Limb (tissue), 2 donors: ENCODE data around the gene TMEM42.
A peak's percentile ranks its signal among the peaks of the same experiment; 100 is the strongest.

Source experiments
- DNase-seq, 2 donors: peaks; one replicate each; pipeline ENCODE4 v3.0.0-alpha.2; 2016; ENCODE audit errors: extremely low spot score in 2 of 2

TMEM42 gene

DNA sequence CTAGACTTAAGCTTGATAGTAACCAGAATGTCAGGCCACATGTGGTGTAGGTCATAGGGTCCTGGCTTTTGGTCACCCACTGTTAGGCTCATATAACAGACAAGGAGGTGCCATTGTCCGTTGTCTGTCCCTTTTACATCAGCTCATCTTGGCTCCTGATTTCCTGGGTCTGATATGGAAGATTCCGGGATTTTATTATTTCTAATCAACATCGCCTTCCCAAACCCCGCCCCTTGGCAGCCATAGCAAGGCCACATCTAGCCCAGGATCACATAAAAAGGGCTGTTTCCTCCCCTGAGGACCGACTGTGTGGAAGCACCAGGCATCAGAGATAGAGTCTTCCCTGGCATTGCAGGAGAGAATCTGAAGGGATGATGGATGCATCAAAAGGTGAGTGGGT, 12.6 kb downstream of the TMEM42 start, which contains the start of gene TGM4:
TGM4 (plus strand) TSS at position 301 of the 400 bp plus-strand sequence; CDS start at position 372, 71 bp downstream.
- DNase-seq = no peak

DNA sequence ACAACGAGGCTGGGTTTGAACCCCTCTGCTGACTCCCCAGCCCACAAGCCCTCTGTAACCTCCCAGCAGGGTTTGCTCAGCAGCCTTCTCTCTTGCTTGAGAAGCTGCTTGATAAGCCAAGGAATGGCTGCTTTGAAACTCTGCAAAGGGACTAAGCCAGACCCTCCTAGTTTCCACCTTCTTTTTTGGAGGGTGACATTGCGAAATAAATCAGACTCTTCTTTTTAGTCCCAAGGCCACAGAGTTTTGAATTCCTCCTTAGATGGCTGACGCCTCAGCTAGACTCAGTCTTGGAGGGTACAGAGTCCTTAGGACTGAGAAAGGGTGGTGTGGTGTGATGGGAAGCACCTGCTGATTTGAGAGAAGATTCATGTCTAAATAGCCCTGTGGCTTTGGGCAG, 13.9 kb downstream of the TMEM42 start:
- no peak for DNase-seq

DNA sequence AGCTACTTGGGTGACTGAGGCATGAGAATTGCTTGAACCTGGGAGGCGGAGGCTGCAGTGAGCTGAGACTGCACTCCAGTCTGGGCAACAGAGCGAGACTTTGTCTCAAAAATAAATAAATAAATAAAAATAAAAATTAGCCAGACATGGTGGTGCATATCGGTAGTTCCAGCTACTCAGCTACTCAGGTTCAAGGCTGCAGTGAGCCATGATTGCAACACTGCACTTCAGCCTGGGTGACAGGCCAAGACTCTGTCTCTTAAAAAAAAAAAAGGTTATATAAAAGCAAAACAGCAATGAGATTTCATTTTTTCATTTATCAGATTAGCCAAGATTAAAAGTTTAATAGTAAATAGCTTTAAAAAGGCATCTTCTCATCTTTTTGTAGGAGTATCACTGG, 15.6 kb downstream of the TMEM42 start:
- no peak for DNase-seq

DNA sequence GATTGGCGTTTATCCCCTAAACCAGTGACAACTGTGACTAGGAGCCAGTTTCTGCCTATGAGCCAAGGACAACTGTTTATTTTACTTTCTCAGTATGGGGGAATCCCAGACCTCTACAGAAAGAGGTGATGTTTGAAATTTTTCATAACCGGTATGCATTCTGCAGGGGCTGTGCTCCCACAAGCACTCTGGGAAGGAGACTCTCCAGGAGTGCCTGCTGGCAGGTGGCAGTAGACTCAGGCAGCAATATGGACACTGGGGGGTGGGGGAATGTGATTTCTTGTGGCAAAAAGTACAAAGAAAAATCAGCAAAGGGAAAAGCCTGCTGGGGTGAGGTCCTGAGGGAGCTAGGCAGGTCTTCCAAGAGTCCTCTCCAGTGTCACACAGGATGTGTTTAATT, 18.6 kb downstream of the TMEM42 start:
- no peak for DNase-seq

DNA sequence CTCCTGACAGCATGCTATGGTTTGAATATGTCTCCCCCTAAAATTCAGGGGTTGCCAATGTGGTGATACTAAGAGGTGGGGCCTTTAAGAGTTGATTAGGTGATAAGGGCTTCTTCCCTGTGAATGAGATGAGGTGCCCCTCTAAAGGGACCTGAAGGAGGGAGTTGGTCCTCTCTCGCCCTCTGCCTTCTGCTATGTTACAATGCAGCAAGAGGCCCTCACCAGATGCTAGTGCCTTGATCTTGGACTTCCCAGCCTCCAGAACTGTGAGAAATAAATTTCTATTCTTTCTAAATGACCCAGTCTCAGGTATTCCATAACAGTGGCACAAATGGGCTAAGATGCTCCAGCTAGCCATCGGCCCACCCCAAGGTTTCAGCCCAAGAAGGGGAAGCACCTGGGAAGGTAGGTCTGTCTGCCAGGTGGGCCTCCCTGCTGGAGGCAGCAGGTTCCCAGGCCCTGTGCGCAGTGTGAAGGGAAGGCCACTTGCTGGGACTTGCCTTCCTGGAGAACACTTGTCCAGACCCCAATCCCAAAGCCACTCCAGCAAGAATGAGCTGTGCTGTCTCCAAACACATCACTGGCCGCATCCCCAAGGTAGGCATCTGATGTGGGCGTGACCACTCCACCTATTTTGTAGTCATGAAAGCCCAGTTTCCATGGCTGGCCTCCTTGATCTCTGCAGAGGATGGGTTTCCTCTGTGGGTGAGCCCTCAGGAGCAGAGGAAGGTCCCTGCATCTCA, 21.7 kb downstream of the TMEM42 start:
- DNase-seq = no peak

DNA sequence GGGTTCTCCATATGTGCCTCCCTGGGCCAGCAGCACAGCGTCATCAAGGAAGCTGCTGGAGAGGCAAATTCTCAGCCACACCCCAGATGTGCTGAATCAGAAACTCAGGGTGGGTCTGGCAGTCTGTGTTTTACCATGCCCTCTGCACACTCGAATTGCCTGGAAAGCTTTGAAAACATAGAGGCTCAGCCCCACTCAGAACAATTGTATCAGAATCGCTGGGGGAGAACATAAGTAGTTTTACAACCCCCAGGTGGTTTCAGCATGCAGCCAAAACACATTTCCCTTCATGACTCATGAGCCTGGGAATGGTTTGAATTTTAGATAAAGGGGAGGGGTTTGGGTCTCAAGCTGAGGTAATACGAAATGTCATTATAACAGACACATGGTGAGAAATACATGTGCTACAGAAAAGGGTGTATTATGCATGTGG, 22.3 kb downstream of the TMEM42 start:
- DNase-seq = peak; percentile 44 to 61

DNA sequence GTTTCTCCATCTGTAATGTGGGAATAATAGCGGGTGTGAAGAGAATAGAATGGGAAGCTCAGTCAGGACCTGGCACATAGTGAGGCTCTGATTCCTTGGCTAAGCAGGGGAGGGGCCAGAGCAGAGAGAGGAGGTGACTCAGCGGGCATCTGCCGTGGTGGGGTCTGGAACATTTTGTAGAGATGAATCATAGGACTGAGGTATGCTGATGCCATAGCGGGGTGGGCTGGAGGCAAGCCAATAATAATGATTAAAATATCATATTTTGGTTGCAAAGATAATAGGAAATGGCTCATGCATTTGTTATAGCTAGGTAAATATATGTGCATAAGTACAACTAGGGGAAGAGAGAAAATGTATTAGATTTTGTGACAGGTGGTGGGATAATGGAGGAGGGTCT, 23.9 kb downstream of the TMEM42 start:
- DNase-seq = no peak

DNA sequence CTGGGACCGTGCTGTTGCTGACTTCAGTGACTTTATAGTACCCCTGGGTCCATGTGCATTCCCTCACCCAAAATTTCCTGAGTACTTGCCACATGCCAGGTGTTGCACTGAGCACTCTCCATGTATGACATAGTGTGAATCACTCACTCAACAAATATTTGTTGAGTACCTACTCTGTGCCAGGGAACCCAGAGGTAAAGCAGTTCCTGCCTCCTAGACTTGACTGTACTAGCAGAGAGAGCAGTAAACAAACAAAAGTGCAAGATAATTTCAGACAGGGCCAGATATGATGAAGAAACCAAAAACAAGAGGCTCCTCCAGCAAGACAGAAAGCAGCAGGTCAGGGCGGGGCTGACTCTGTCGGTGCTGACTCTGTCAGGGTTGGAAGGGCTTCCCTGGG, 24.8 kb downstream of the TMEM42 start:
- DNase-seq = no peak

DNA sequence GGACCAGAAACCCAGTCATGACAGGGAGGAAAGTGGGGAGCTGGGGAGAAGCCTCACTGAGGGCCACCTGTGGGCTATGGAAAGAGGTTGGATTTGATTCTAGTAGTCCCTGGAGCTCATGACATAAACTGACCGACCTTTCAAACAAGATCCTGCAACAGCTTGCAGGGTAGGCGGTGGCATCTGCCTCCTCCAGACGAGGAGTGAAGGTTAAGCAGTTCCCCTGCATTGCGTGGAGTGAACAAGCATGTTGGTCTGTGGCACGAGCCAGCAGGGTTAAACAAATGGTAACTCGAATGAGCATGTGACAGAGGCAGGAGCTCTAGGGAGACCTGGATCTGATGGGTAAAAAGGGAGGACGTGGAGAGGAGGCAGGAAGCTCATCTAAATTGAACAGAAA, 25.4 kb downstream of the TMEM42 start:
- DNase-seq = no peak

DNA sequence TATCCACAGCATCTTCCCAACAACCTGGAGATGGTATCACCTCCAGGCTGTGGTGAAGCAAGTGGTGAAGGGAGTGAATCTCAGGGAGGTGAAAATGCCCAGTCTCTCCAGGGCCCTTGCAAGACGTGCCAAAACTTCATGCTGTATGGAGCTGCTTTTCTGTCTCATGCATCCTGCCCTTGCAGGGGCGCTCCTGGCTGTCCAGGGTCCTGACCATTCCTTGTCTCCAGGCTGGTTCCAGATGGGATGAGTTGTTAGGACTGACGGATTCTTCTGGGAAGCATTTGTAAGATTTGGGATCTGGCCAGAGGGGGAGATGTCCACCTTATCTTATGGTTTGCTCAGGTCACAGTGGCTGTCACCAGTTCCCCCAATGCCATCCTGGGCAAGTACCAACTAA, 28.5 kb downstream of the TMEM42 start:
- DNase-seq = no peak

DNA sequence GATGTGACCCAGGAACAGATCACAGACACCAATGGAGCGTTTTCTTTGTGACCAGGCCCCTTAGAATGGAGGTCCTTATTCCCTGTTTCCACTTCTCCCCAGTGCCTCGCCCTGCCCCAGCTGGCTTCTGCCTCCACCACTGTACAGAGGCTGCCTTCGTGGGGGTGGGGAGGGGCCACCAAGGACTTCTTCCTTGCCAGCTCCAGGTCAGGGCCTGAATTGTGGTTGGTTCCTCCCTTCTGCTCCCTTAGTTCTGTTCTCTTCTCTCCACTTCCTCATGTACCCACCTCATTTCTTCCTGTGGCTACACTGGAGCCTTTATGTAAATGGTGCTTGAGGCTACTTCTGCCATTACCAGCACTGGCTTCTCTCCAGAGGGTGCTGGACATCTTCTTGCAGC, 29.1 kb downstream of the TMEM42 start:
- no peak for DNase-seq

DNA sequence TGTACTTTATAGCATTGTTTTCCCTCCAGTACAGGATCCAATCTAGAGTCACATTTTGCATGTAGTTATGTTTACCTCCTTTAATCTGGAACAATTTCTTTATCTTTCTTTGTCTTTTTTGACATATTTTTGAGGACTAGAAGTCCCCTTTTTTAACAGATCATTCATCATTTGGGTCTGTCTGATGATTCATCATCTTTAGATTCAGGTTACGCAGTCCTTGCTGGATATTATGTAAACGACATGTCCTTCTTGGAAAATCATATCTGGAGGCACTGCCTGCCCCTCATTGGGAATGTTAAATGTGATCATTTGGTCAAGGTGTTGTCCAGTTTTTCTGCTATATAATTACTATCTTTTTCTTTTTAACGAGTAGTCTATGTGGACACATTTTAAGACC, 31.0 kb downstream of the TMEM42 start:
- no peak for DNase-seq

DNA sequence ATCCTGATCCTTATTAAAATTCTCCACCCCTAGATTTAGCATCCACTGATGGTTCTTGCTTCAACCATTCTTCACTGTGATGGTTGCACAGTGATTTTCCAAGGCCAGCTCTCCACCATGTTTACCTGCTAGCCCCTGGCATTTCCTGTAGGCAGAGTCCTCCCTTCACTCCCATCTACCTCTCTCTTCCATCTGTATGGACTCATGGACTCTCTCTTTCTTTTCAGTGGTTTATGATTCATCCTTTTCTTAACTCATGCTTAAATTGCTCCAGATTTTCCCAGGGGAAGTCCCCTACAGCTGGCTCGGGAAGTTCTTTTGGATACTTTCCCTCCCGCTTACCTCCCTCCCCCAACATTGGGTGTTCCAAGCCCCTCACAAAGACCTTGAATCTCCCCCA, 31.4 kb downstream of the TMEM42 start:
- DNase-seq = no peak

DNA sequence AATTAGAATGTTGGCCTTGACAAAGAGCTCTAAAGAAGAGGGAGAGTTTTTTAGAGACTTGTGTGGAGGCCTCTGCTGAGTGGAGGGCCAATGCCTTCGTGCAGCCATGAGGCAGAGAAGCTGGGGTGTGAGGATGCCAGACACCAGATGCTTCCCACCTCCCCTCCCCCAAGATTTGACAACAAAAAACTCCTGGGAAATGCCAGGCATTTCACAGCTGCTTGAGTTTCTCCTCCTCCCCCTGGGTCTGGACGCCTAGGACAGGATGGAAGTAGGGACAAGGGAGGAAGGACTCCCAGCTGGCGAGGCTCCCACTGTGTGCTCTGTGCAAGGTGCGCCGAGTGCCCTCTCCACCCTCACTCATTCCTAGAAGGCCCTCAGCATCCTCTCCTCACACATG, 32.8 kb downstream of the TMEM42 start:
- no peak for DNase-seq

DNA sequence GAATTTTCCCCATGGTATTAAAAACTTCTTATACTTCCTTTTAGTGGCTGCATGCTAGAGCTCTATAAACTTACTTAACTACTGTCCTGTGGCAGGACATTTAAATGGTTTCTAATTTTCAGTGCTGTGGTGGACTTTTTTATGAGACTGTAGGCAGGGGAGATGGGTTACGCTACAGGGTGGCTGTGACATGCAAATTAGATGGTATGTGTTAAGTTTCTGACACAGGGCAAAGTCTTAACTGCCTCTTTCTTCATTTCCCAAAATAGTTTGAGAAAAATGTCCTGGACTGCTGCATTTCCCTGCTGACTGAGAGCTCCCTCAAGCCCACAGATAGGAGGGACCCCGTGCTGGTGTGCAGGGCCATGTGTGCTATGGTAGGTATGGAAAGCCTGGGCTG, 34.7 kb downstream of the TMEM42 start:
- DNase-seq = no peak

DNA sequence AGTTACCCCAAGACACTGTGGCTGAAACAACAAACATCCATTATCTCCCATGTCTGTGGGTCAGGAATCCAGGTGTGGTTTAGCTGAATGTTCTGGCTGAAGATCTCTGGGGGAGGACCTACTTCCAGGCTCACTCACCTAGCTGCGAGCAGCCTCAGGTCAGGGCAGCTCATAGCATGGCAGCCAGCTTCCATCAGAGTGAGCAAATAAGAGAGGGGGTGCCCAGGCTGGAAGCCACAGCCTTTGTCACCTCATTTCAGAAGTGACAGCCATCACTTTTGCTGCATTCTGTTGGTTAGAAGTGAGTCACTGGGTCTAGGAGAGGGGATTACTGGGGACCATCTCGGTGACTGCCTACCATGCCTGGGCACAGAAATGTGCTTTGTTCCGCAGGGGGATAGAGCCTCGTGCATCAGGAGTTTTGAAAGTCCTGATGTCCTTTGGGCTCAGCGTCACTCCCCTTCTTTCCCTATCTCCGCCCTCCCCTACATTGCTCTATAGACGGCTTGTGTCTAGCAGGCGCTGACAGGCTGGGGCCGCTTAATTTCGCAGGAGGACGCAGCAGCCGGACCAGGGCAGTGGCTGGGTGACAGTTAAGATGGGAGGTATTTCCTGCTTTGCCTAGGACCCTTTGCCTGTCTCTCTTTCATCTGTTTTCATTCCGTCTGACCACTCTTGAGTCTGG, 38.1 kb downstream of the TMEM42 start:
- no peak for DNase-seq

DNA sequence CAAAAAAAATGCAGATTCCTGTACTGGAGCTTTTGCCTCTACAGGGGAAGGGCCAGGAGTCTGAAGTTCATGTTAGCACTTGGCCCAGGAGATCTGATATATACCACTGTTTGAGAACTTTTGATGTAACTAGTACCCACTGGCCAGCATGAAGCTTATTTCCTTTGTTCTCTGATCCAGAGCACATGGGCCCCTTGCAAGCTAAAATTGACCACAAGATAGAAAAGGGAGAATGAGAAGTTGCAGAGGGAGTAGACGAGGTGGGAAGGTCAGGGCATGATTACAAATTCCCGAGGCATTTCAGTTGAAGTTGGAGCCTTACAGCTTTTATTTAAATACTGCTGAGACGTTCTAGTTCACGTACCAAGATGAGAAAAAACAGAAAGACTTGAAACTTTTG, 40.9 kb downstream of the TMEM42 start:
- DNase-seq = no peak

DNA sequence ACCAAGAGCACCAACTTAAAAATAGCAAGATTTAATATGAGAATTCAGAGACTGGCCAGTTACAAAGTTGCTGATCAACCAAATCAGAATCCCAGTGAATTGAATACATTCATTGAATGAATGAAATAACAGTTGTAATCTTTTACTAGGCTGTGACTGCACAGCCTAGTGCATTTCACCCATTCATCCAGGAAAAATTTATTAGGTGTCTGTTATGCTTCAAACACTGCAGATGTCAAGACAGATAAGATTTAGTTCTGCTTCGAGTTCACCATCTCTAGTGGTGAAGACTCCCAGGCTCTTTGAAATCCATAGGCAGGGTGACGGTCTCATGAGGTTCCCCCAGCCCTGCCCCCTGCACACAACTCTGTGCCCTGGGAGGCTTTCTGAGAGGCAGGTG, 41.6 kb downstream of the TMEM42 start:
- no peak for DNase-seq

DNA sequence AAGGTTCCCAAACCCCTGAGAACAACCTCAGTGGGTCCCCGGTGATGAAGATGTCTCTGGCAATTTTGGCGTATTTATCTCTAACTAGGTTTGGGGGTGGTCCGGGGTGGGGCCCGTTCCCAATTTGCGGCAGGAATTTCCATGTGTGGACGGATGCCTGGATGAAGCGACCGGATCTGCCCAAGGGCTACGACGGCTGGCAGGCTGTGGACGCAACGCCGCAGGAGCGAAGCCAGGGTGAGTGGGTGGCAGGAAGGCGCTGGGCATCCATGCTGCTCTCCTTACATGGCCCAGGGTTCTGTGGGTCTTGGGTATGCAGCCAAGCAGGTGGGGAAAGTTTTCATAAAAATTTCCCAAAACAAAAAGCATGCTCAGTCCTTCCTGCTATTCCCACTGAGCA, 42.0 kb downstream of the TMEM42 start:
- no peak for DNase-seq

DNA sequence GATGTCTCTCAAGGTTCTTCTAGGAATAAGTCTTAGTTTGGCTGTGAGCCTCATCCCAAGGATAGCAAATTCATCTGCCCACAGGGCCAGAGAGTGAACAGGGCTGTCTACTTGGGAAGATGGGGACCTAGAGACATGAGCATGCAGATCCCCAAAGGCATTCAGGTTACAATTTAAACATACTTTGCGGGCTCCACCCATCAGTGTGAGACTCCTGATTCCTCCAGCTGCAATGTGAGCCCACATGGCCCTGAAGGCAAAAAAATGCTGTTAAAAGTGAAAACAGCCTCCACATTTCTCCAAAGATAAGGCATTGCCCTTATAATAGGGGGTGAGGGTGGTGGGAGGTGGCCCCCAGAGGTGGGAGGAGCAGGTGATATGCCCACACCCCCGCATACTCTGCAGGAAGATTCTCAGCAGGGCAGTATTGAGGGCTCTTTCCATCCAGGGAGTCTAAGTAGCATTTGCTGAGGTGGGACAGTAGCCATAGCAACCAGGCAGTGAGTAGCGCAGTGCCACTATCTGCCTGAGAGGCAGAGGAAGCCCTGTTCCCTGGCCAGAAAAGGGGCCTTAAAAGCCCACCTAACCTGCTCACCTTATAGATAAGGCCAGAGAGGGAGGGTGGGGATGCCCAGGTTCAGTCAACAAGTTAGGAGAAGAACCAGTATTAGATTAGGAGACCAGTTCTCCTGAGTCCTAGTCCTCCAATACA, 43.9 kb downstream of the TMEM42 start:
- no peak for DNase-seq

DNA sequence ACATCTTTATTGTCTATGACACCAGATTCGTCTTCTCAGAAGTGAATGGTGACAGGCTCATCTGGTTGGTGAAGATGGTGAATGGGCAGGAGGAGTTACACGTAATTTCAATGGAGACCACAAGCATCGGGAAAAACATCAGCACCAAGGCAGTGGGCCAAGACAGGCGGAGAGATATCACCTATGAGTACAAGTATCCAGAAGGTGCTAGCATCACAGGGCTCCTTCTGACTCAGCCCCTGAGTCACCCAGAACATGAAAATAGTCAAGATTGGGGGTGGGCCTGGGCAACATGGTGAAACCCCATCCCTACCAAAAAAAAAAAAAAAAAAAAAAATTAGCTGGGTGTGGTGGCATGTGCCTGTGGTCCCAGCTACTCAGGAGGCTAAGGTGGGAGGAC, 45.3 kb downstream of the TMEM42 start:
- DNase-seq = no peak

DNA sequence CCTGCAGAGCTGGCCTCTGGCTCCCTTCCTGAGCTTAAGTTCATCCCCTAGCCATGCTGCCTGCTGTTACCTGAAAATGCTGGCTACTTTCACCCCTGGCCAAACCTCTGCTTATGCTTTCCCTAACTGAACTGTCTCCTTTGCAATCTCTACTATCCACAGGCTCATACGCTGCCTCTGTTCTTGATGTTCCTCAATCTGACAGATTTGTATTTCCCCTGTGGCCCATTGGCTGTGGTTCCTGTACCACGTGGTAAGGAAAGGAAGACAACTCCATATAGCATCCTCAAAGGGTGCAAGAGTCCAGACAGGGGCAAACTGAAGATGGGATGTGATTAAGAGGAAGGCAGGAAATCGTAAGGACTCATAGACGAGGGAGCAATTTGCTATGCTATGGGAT, 45.9 kb downstream of the TMEM42 start:
- no peak for DNase-seq

DNA sequence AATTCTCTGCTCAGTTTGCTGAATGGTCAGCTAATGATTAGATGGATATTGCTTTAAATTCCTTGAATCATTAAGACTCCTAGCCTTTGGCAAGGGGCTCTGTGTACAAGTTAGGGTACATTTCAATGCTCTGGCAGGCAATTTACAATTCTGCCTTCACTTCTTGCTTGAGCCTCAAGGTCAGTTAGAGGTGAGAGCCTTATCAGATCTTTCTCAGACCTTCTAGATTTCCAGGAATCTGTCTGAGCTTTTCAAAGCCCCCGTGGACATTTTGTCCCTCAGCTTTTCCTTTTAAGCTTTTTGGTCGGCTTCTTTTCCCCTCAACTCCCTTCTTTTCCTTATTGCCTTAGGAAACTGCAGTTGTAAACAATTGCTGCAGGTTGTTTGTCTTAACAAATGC, 47.4 kb downstream of the TMEM42 start:
- DNase-seq = no peak
